ENCODE results near the gene CBX3.

DNA sequence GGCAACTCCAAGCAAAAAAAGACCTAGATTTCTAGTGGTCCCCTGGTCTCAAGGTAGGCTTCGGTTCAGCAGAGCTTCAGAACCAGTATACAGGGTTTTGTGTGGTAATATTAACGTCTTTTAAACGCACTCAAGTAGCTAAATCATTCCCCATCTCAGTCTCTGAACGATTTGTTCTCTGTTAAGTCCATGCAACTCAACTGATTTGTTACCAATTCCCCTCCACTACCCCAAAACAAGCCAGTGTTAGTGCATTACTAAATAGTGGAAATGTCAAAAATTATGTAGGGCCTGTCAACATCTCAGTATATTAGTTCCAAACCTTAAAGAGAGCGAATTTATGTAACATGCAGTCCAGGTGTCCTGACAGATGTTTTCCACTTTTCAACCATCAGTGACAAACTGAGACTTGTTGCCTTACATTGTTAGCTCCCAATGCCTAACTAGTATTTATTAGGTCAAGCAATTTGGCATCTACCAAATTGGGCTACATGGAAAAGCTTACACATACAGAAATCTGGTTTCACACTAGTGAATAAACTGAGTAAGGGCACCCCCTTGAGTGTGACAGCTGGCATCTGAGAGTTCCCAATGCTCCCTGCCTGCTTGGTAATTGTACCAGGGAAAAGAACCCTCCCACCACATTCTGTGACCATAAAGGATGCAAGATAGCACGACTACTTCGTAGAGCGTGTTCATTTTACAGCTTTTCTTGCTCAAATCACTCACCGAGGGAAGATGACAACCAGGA lies 13.2 kb upstream of the CBX3 start:
- TF ChIP-seq, protein P1, sequence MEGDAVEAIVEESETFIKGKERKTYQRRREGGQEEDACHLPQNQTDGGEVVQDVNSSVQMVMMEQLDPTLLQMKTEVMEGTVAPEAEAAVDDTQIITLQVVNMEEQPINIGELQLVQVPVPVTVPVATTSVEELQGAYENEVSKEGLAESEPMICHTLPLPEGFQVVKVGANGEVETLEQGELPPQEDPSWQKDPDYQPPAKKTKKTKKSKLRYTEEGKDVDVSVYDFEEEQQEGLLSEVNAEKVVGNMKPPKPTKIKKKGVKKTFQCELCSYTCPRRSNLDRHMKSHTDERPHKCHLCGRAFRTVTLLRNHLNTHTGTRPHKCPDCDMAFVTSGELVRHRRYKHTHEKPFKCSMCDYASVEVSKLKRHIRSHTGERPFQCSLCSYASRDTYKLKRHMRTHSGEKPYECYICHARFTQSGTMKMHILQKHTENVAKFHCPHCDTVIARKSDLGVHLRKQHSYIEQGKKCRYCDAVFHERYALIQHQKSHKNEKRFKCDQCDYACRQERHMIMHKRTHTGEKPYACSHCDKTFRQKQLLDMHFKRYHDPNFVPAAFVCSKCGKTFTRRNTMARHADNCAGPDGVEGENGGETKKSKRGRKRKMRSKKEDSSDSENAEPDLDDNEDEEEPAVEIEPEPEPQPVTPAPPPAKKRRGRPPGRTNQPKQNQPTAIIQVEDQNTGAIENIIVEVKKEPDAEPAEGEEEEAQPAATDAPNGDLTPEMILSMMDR (IDR thresholded peaks at IDR 0.05; ENCODE audit: low read depth, low read length) = no peak
- TF ChIP-seq EZH2phosphoT487 (IDR thresholded peaks at IDR 0.05; ENCODE audit: low read depth) = no peak
